Heart left ventricle (tissue), 16 donors: ENCODE data around the gene LIMA1. TPM values are rescaled to one million over a fixed set of nuclear protein-coding genes. Genes with fewer than 3 reads are reported as not detected.

Experiments
- ATAC-seq, 4 donors: fragments of 200-7000 bp; cut with Tn5 transposase; one replicate each; pipeline ENCODE4 v1.9.1; 2020 to 2022; ENCODE audit warnings: moderate library complexity in 4 of 4, mild to moderate bottlenecking in 3 of 4, moderate number of reproducible peaks in 1 of 4
- DNase-seq, 5 donors: peaks; one replicate each; pipeline ENCODE4 v3.0.0-alpha.2; 2020
- H3K27ac ChIP-seq, 12 donors: fragments of 200-600 bp; sonication (generic) in 4 of 12; one replicate each; pipeline versions ENCODE4 v1.5.0 to v1.8.0; 2016 to 2022; ENCODE audit warnings: mild to moderate bottlenecking in 2 of 12
- H3K27me3 ChIP-seq, 9 donors: fragments of 200-600 bp; sonication (generic) in 2 of 9; one replicate each; pipeline versions ENCODE4 v1.5.1 to v1.8.0; 2016 to 2022; ENCODE audit warnings: mild to moderate bottlenecking in 3 of 9
- H3K36me3 ChIP-seq, 9 donors: fragments of 200-600 bp; sonication (generic) in 2 of 9; one replicate each; pipeline versions ENCODE4 v1.5.0 to v1.8.0; 2018 to 2022; ENCODE audit warnings: mild to moderate bottlenecking in 2 of 9
- H3K4me1 ChIP-seq, 12 donors: fragments of 200-600 bp; sonication (generic) in 4 of 12; one replicate each; pipeline versions ENCODE4 v1.5.0 to v1.8.0; 2016 to 2022; ENCODE audit warnings: mild to moderate bottlenecking in 3 of 12
- H3K4me3 ChIP-seq, 12 donors: fragments of 200-600 bp; sonication (generic) in 4 of 12; one replicate each; pipeline versions ENCODE4 v1.5.0 to v1.8.0; 2017 to 2022; ENCODE audit warnings: mild to moderate bottlenecking in 9 of 12, moderate library complexity in 4 of 12
- H3K9me3 ChIP-seq, 12 donors: fragments of 200-600 bp; sonication (generic) in 4 of 12; one replicate each; pipeline versions ENCODE4 v1.5.0 to v1.8.0; 2016 to 2022; ENCODE audit warnings: mild to moderate bottlenecking in 1 of 12
- CTCF ChIP-seq, 12 donors: fragments of 200-600 bp; sonication (generic) in 4 of 12; IDR thresholded peaks; one replicate each; pipeline versions ENCODE4 v1.5.0 to v1.8.0; 2018 to 2022; ENCODE audit warnings: antibody characterized with exemption in 12 of 12, mild to moderate bottlenecking in 5 of 12
- POLR2A ChIP-seq, 2 donors: fragments of 450-650 bp; IDR thresholded peaks; one replicate each; pipeline ENCODE4 v1.6.1; 2017; ENCODE audit warnings: antibody characterized with exemption in 2 of 2, mild to moderate bottlenecking in 2 of 2, moderate library complexity in 2 of 2
- WGBS, 4 donors: extraction: QIAGEN DNeasy Blood & Tissue Kit in 2 of 4; methylation state at CpG; one replicate each; pipeline versions ENCODE4 v1.1.5 to v1.1.7; 2013 to 2018; 5-methylcytosine and 5-hydroxymethylcytosine counted together
- intact Hi-C, 10 donors: fragments of 100-400 bp; cut with DNase I; formaldehyde crosslinking; loops; one replicate each; pipeline versions ENCODE4 v1.11.1 to v1.14.2; 2022
- polyA plus RNA-seq, 2 donors: library from polyadenylated mRNA; stranded (reverse); fragments of 200-250 nt; gene quantifications; one replicate each; pipeline ENCODE4 v1.2.3, GENCODE V29; 2013
- total RNA-seq, 9 donors: library from RNA; depleted of rRNA in 2 of 9; stranded (reverse); fragments of >200 nt in 2 of 9; fragmentation: NEBNext Ultra II Directional in 3 of 9; extraction: Animal tissue kit (Norgen Biotek cat#: 25700) in 3 of 9; gene quantifications; one replicate each; pipeline versions ENCODE4 v1.1.0 to v1.2.4, GENCODE V29; 2016 to 2023
- donor health status: ischemic (EF 13 %, LVEDD 7.1; RV severe dilation, severe dysfunction).
- donor health status: healthy with polysubstance abuse.
- donor health status: DM: no; HTN: yes; CAD: no.
- donor health status: DM: no; HTN: no; CAD: no.
- donor health status: ischemic (EF 25% LVEDD 6.9; RV normal size, moderate dysfunction).
- donor health status: ischemic (EF 25% LVEDD 5.7; RV mildly dilated, moderate dysfunction).
- donor health status: healthy.
- donor health status: DM: yes; HTN: yes; CAD: no.
- donor health status: ischemic (EF 35%, LVEDD 5.7; RV mildly dilated, moderate dysfunction).
- donor health status: nonischemic (EF 11% LVEDD 7.7; RV severe dilation, severe dysfunction).
- donor health status: DM: yes; HTN: yes; CAD: no.
- donor health status: PGD.
- donor health status: ischemic (EF 29% LVEDD 5.4; RV normal size, mild dysfunction).
- donor health status: nonischemic (EF 23%, LVEDD 6.1; RV moderate dilation, normal function).

The LIMA1 gene
- total and polyA plus RNA-seq, 11 donors: 11.6 to 38.8 (median 14.7) TPM

GRCh38 chr12:50185301-50185895, 97.9 kb downstream of the LIMA1 start:
- ATAC-seq: no peak
- Histone ChIP-seq H3K4me3 (no peak overlapping the region), H3K27me3 (no peaks in the 10 kb centered on the region), H3K27ac (peak overlapping the region in 4 of 12 donors; percentile 28 to 76 (median 46)), H3K4me1 (peaks cover 0 to 57% (median 28%) of the 10 kb centered on the region in 12 donors), H3K36me3 (peaks cover 0 to 53% (median 29%) of the 10 kb centered on the region in 9 donors), H3K9me3 (no peaks in the 10 kb centered on the region)
- intact Hi-C loops: loop anchor here in 6 of 10 donors (5.0 to 10.0 kb wide), 3 partner anchors 129 to 221 kb away; partner anchors contain the start of gene AQP5 (in 1 of the 6)
- DNase-seq: no peak
- no peak for TF ChIP-seq POLR2A (IDR thresholded peaks at IDR 0.05)
- no peak for TF ChIP-seq CTCF (IDR thresholded peaks at IDR 0.05)
- 89 to 91% (median 90%) methylated on average over 4 of the region's 4 CpGs for WGBS, 4 donors

DNA sequence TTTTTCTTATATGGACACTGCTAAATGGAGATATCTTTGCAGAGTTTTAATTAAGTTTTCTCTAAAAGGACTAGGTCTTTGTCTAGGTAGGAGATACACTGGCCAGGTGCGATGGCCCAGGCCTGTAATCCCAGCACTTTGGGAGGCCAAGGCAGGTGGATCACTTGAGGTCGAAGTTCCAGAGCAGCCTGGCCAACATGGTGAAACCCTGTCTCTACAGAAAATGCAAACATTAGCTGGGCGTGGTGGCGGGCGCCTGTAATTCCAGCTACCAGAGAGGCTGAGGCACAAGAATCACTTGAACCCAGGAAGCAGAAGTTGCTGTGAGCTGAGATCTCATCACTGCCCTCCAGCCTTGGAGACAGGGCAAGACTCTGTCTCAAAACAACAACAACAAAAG, 99.1 kb downstream of the LIMA1 start:
- no peaks in the 10 kb centered on the region for H3K9me3 ChIP-seq
- no peak overlapping the region for H3K4me3 ChIP-seq
- H3K27me3 ChIP-seq: no peaks in the 10 kb centered on the region
- H3K36me3 ChIP-seq: peaks cover 0 to 54% (median 36%) of the 10 kb centered on the region in 9 donors
- intact Hi-C loops: loop anchor here in 5 of 10 donors (10.0 kb wide), 2 partner anchors 131 to 219 kb away; partner anchors contain the start of gene AQP5 (in 1 of the 5)
- WGBS, 4 donors: 92 to 96% (median 95%) methylated on average over 5 of the region's 5 CpGs
- no peak for ATAC-seq
- peaks cover 0 to 57% (median 28%) of the 10 kb centered on the region in 12 donors for H3K4me1 ChIP-seq
- TF ChIP-seq POLR2A (IDR thresholded peaks at IDR 0.05): no peak
- no peak for TF ChIP-seq CTCF (IDR thresholded peaks at IDR 0.05)
- no peak overlapping the region for H3K27ac ChIP-seq
- no peak for DNase-seq

DNA sequence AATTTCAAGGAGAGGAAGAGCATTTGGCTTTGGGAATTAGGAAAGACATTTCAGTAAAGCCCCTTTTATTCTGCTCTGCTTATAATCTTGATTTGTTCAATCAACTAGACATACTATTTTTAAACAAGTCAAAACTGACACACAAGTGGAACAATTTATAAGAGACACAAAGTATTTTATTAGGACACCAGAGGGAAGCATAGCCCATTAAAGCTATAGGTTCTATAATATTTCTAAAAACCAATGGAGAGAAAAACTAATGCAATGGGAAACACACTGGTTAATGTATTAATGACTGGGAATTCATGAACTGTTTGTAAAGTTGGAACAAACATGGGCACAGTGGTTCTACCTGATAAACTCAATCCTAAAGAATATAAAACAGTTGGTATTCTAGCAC, 100.9 kb downstream of the LIMA1 start:
- intact Hi-C loops: loop anchor here in 5 of 10 donors (10.0 kb wide), 2 partner anchors 132 to 218 kb away; partner anchors contain the start of gene AQP5 (in 1 of the 5)
- peaks cover 0 to 65% (median 44%) of the 10 kb centered on the region in 9 donors for H3K36me3 ChIP-seq
- no peak overlapping the region for H3K27ac ChIP-seq
- ATAC-seq: no peak
- H3K4me3 ChIP-seq: no peak overlapping the region
- no peaks in the 10 kb centered on the region for H3K27me3 ChIP-seq
- TF ChIP-seq POLR2A (IDR thresholded peaks at IDR 0.05): no peak
- TF ChIP-seq CTCF (IDR thresholded peaks at IDR 0.05): peak in 4 of 12 donors; percentile 17 to 26 (median 20)
- no peak for DNase-seq
- H3K4me1 ChIP-seq: peaks cover 0 to 40% (median 18%) of the 10 kb centered on the region in 12 donors
- H3K9me3 ChIP-seq: no peaks in the 10 kb centered on the region

DNA sequence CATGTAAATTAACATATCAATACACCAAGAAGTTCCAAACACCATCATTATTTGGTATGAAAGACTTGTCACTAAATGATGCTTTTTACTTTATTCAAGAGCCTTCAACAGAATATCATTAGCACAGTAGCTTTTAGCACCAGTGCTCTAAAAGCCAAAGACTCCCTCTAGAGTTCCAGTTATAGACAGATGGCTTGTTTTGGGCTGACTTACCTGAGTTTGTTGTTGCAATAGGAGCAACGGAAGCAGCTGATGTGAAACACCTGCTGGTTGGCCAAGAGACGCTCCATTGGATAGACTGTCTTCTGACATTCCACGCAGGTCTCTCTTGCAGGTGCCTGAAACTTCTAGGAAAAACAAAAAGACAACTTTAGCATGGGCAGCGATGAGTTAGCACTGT, 101.6 kb downstream of the LIMA1 start:
- ATAC-seq: no peak
- peaks cover 0 to 33% (median 15%) of the 10 kb centered on the region in 12 donors for H3K4me1 ChIP-seq
- TF ChIP-seq POLR2A (IDR thresholded peaks at IDR 0.05): no peak
- TF ChIP-seq CTCF (IDR thresholded peaks at IDR 0.05): no peak
- no peaks in the 10 kb centered on the region for H3K9me3 ChIP-seq
- WGBS, 4 donors: 92 to 96% (median 92%) methylated on average over 4 of the region's 4 CpGs
- no peak overlapping the region for H3K27ac ChIP-seq
- no peaks in the 10 kb centered on the region for H3K27me3 ChIP-seq
- peaks cover 0 to 72% (median 52%) of the 10 kb centered on the region in 9 donors for H3K36me3 ChIP-seq
- intact Hi-C loops: loop anchor here in 5 of 10 donors (10.0 kb wide), 2 partner anchors 133 to 217 kb away; partner anchors contain the start of gene AQP5 (in 1 of the 5)
- H3K4me3 ChIP-seq: no peak overlapping the region
- DNase-seq: no peak
